ENCODE measurements around the gene SIGLEC9. TPM values are rescaled to one million over a fixed set of nuclear protein-coding genes. Genes with fewer than 3 reads are reported as not detected.

Gene SIGLEC9
- total RNA-seq, 1 experiment from 2014 or later: not detected

GRCh38 chr19:51156710-51157109 is 32.0 kb downstream of the SIGLEC9 start:
- ChIA-PET RAD21 (ENCODE audit: low non-redundant PET in 1 of 2, low total read pairs in 2 of 2, uncharacterized antibody in 2 of 2, unreplicated experiment in 2 of 2) (no interaction called here), POLR2A (no interaction called here), CTCF (interaction anchor here (0.6 to 1.3 kb wide), 3 partner anchors 19 to 500 kb away, joined by 3 to 4 read pairs (median 3); no protein-coding TSS in a partner anchor)
- intact Hi-C loops (cut with micrococcal nuclease): no loop called here
- Histone ChIP-seq H3K27me3 (ENCODE audit: insufficient read depth, low read length) (no peaks in the 10 kb centered on the region), H3K4me2 (ENCODE audit: low read length) (no peak overlapping the region), H3K9me2 (ENCODE audit: insufficient read depth) (no peaks in the 10 kb centered on the region), H3K4me3 (replicated peaks in 1 of 2; ENCODE audit: low read depth in 1 of 2, low read length in 2 of 2) (no peak overlapping the region), H4K20me1 (ENCODE audit: insufficient read depth) (no peaks in the 10 kb centered on the region), H3K79me2 (ENCODE audit: insufficient read depth, low read length) (no peaks in the 10 kb centered on the region), H2AFZ (ENCODE audit: low read depth, low read length, poor library complexity, severe bottlenecking) (no peak overlapping the region), H3K9ac (ENCODE audit: low read length) (no peak overlapping the region), H3K36me3 (ENCODE audit: control insufficient read depth in 1 of 2, insufficient read depth in 2 of 2, low read length in 2 of 2) (no peaks in the 10 kb centered on the region), H3K27ac (ENCODE audit: low read depth, low read length) (no peak overlapping the region), H3K9me3 (ENCODE audit: control insufficient read depth in 1 of 2, insufficient read depth in 1 of 2, low read depth in 1 of 2, low read length in 2 of 2) (no peaks in the 10 kb centered on the region), H3K4me1 (ENCODE audit: control insufficient read depth in 1 of 2, insufficient read depth in 2 of 2, low read length in 2 of 2) (peaks cover 0 to 7% of the 10 kb centered on the region in 2 experiments; a peak in 1 of 4 replicates)
- DNase-seq (ENCODE audit: low read depth, low spot score) (no peak), ATAC-seq (no peak)
- TF ChIP-seq POLR2A (IDR thresholded peaks at IDR 0.05; ENCODE audit: borderline replicate concordance, extremely low read depth, insufficient read depth, insufficient read length) (no peak), FOSL1 (IDR thresholded peaks at IDR 0.05; ENCODE audit: low read depth) (no peak), CTCF (IDR thresholded peaks at IDR 0.05 in 2 of 3, conservative IDR thresholded peaks at IDR 0.05 in 1 of 3; ENCODE audit: borderline replicate concordance in 1 of 3, insufficient read depth in 1 of 3, low read depth in 2 of 3, low read length in 2 of 3) (no peak), EZH2 (IDR thresholded peaks at IDR 0.05) (no peak), ZNF274 (IDR thresholded peaks at IDR 0.05; ENCODE audit: low read depth, low read length) (no peak), EGR1 (IDR thresholded peaks at IDR 0.05; ENCODE audit: low read depth) (no peak), SP1 (IDR thresholded peaks at IDR 0.05; ENCODE audit: low read depth) (no peak), MAX (IDR thresholded peaks at IDR 0.05) (no peak), ZFX (IDR thresholded peaks at IDR 0.05) (no peak), SRF (IDR thresholded peaks at IDR 0.05; ENCODE audit: low read depth) (no peak), ATF3 (IDR thresholded peaks at IDR 0.05) (no peak), CBX3 (IDR thresholded peaks at IDR 0.05; ENCODE audit: low read depth) (no peak), JUND (IDR thresholded peaks at IDR 0.05) (no peak), YY1 (IDR thresholded peaks at IDR 0.05; ENCODE audit: extremely low read depth, insufficient replicate concordance, low read depth, low read length) (no peak), SIN3A (IDR thresholded peaks at IDR 0.05; ENCODE audit: low read depth) (no peak), POLR2AphosphoS5 (IDR thresholded peaks at IDR 0.05; ENCODE audit: low read depth, low read length) (no peak)
- TF ChIP-seq, protein P1, sequence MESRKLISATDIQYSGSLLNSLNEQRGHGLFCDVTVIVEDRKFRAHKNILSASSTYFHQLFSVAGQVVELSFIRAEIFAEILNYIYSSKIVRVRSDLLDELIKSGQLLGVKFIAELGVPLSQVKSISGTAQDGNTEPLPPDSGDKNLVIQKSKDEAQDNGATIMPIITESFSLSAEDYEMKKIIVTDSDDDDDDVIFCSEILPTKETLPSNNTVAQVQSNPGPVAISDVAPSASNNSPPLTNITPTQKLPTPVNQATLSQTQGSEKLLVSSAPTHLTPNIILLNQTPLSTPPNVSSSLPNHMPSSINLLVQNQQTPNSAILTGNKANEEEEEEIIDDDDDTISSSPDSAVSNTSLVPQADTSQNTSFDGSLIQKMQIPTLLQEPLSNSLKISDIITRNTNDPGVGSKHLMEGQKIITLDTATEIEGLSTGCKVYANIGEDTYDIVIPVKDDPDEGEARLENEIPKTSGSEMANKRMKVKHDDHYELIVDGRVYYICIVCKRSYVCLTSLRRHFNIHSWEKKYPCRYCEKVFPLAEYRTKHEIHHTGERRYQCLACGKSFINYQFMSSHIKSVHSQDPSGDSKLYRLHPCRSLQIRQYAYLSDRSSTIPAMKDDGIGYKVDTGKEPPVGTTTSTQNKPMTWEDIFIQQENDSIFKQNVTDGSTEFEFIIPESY (IDR thresholded peaks at IDR 0.05; ENCODE audit: extremely low read depth, insufficient replicate concordance, low read length): no peak
- no TSS peak for BruUV-seq (replicated peaks)

Data from HCT116 (cell line).